H9 (cell line): Measurements from ENCODE around the gene ELP6. TPM values are rescaled to one million over a fixed set of nuclear protein-coding genes. Genes with fewer than 3 reads are reported as not detected.

Source experiments
- DNase-seq: peaks from one replicate; pipeline ENCODE4 v3.0.0-alpha.2; 2017
- H2AFZ ChIP-seq: one replicate; pipeline ENCODE4 v1.6.1; 2013; ENCODE audit warnings: mild to moderate bottlenecking, low read length, control low read depth, moderate library complexity
- H2AK5ac ChIP-seq: 2 replicates; pipeline ENCODE4 v1.6.1; 2013; ENCODE audit warnings: low read length, control low read depth, mixed read lengths; ENCODE audit not compliant: insufficient read length
- H2BK120ac ChIP-seq: one replicate; pipeline ENCODE4 v1.6.1; 2013; ENCODE audit warnings: low read depth, mild to moderate bottlenecking, low read length, control low read depth, inconsistent platforms; ENCODE audit not compliant: poor library complexity, severe bottlenecking
- H2BK12ac ChIP-seq: 2 replicates; pipeline ENCODE4 v1.6.1; 2013; ENCODE audit warnings: low read length, control low read depth, mixed read lengths, low read depth; ENCODE audit not compliant: insufficient read length
- H2BK15ac ChIP-seq: 2 replicates; pipeline ENCODE4 v1.6.1; 2013; ENCODE audit warnings: low read depth, low read length, control low read depth
- H2BK20ac ChIP-seq: one replicate; pipeline ENCODE4 v1.6.1; 2013; ENCODE audit warnings: low read depth, mild to moderate bottlenecking, low read length, control low read depth, inconsistent platforms; ENCODE audit not compliant: poor library complexity, severe bottlenecking
- H2BK5ac ChIP-seq: 2 replicates; pipeline ENCODE4 v1.6.1; 2013; ENCODE audit warnings: low read length, control low read depth, mixed read lengths; ENCODE audit not compliant: insufficient read length
- H3K14ac ChIP-seq: 2 replicates; pipeline ENCODE4 v1.6.1; 2013; ENCODE audit warnings: low read length, control low read depth; ENCODE audit not compliant: insufficient read depth
- H3K18ac ChIP-seq: 2 replicates; pipeline ENCODE4 v1.6.1; 2013; ENCODE audit warnings: low read depth, mild to moderate bottlenecking, mixed read lengths, low read length, control low read depth; ENCODE audit not compliant: insufficient read length
- H3K23ac ChIP-seq: 2 replicates; pipeline ENCODE4 v1.6.1; 2013; ENCODE audit warnings: low read length, control low read depth, mixed read lengths, low read depth; ENCODE audit not compliant: insufficient read length
- H3K23me2 ChIP-seq: 2 replicates; pipeline ENCODE4 v1.6.1; 2013; ENCODE audit warnings: low read depth, mild to moderate bottlenecking, mixed read lengths, low read length, control low read depth; ENCODE audit not compliant: insufficient read length, poor library complexity, severe bottlenecking
- H3K27ac ChIP-seq: 2 replicates; pipeline ENCODE4 v1.5.1; 2013; ENCODE audit warnings: low read length, control low read depth, mixed read lengths, low read depth; ENCODE audit not compliant: insufficient read length
- H3K27me3 ChIP-seq: 2 replicates; pipeline ENCODE4 v1.6.1; 2013; ENCODE audit warnings: low read length, control low read depth, inconsistent platforms; ENCODE audit not compliant: insufficient read depth
- H3K4ac ChIP-seq: 2 replicates; pipeline ENCODE4 v1.6.1; 2013; ENCODE audit warnings: low read depth, mild to moderate bottlenecking, control low read depth, inconsistent platforms, low read length, moderate library complexity
- H3K4me1 ChIP-seq: 2 replicates; pipeline ENCODE4 v1.6.1; 2013; ENCODE audit warnings: low read length, control low read depth, inconsistent platforms; ENCODE audit not compliant: insufficient read depth
- H3K4me2 ChIP-seq: 2 replicates; pipeline ENCODE4 v1.6.1; 2013; ENCODE audit warnings: low read length, control low read depth, mixed read lengths; ENCODE audit not compliant: insufficient read length, insufficient read depth
- H3K56ac ChIP-seq: 2 replicates; pipeline ENCODE4 v1.6.1; 2013; ENCODE audit warnings: low read depth, mild to moderate bottlenecking, mixed read lengths, low read length, control low read depth; ENCODE audit not compliant: insufficient read length
- H3K79me1 ChIP-seq: 2 replicates; pipeline ENCODE4 v1.6.1; 2013; ENCODE audit warnings: low read depth, mild to moderate bottlenecking, moderate library complexity, low read length, control low read depth, inconsistent platforms; ENCODE audit not compliant: insufficient read depth, poor library complexity, severe bottlenecking
- H3K79me2 ChIP-seq: 2 replicates; pipeline ENCODE4 v1.6.1; 2013; ENCODE audit warnings: low read length, control low read depth, inconsistent platforms; ENCODE audit not compliant: insufficient read depth
- H3K9ac ChIP-seq: 2 replicates; pipeline ENCODE4 v1.6.1; 2013; ENCODE audit warnings: low read length, control low read depth, mixed read lengths; ENCODE audit not compliant: insufficient read length; ENCODE audit errors: extremely low read depth
- H3K9me3 ChIP-seq: one replicate; pipeline ENCODE4 v1.6.1; 2013; ENCODE audit warnings: low read depth, low read length, inconsistent platforms; ENCODE audit not compliant: control insufficient read depth
- H3T11ph ChIP-seq: one replicate; pipeline ENCODE4 v1.6.1; 2013; ENCODE audit warnings: mild to moderate bottlenecking, low read length, control low read depth, inconsistent platforms
- H4K20me1 ChIP-seq: one replicate; pipeline ENCODE4 v1.6.1; 2013; ENCODE audit not compliant: control insufficient read depth, insufficient read length, insufficient read depth
- H4K5ac ChIP-seq: 2 replicates; pipeline ENCODE4 v1.6.1; 2013; ENCODE audit warnings: low read depth, mild to moderate bottlenecking, mixed read lengths, low read length, control low read depth; ENCODE audit not compliant: insufficient read length
- H4K8ac ChIP-seq: replicated peaks from 2 replicates; pipeline ENCODE4 v1.6.1; 2013; ENCODE audit warnings: low read length, control low read depth, mixed read lengths, low read depth; ENCODE audit not compliant: insufficient read length
- H4K91ac ChIP-seq: 2 replicates; pipeline ENCODE4 v1.6.1; 2013; ENCODE audit warnings: low read depth, mild to moderate bottlenecking, moderate library complexity, mixed read lengths, low read length, control low read depth; ENCODE audit not compliant: insufficient read length
- H3K27ac Mint-ChIP-seq, 3 experiments: 2 replicates in 2 of 3; 3 replicates in 1 of 3; pipeline ENCODE4 v1.8.0; 2020 to 2021; ENCODE audit warnings: mixed read lengths in 3 of 3, mild to moderate bottlenecking in 1 of 3, moderate library complexity in 1 of 3
- H3K27me3 Mint-ChIP-seq: 2 replicates; pipeline ENCODE4 v1.8.0; 2021; ENCODE audit warnings: low read depth, mild to moderate bottlenecking, moderate library complexity, mixed read lengths
- H3K36me3 Mint-ChIP-seq, 3 experiments: 2 replicates in 2 of 3; 3 replicates in 1 of 3; pipeline ENCODE4 v1.8.0; 2020 to 2021; ENCODE audit warnings: low read depth in 3 of 3, mixed read lengths in 3 of 3; ENCODE audit not compliant: insufficient read depth in 1 of 3
- H3K4me1 Mint-ChIP-seq, 2 experiments: 2 replicates each; pipeline ENCODE4 v1.8.0; 2020; ENCODE audit warnings: mixed read lengths in 2 of 2
- H3K4me3 Mint-ChIP-seq, 2 experiments: 2 replicates in 1 of 2; 3 replicates in 1 of 2; pipeline ENCODE4 v1.8.0; 2020 to 2021; ENCODE audit warnings: mild to moderate bottlenecking in 2 of 2, mixed read lengths in 2 of 2, moderate library complexity in 1 of 2
- H3K9me3 Mint-ChIP-seq, 2 experiments: 2 replicates in 1 of 2; 3 replicates in 1 of 2; pipeline ENCODE4 v1.8.0; 2020; ENCODE audit warnings: mild to moderate bottlenecking in 2 of 2, mixed read lengths in 2 of 2, moderate library complexity in 1 of 2
- CTCF ChIP-seq: fragments of 200-600 bp; sonication (generic); conservative IDR thresholded peaks from 3 replicates; pipeline ENCODE4 v1.8.0; 2021; ENCODE audit warnings: antibody characterized with exemption, mild to moderate bottlenecking
- WGBS: extraction: QIAGEN DNeasy Blood & Tissue Kit; methylation state at CpG from one replicate; pipeline ENCODE4 v1.1.7; 2013; ENCODE audit warnings: missing lambda C conversion rate, low lambda C conversion rate, mixed read lengths; ENCODE audit not compliant: insufficient read length; ENCODE audit errors: extremely low coverage; 5-methylcytosine and 5-hydroxymethylcytosine counted together
- total RNA-seq: library from RNA; stranded (reverse); gene quantifications from 2 replicates; pipeline ENCODE4 v1.2.1, GENCODE V29; 2021

ELP6 gene
- total RNA-seq, 1 experiment from 2014 or later = 53.9 TPM

GRCh38 chr3:47491777-47492176 lies 21.7 kb downstream of the ELP6 start:
- Mint-ChIP-seq H3K9me3 (no peaks in the 10 kb centered on the region), H3K4me1 (peaks cover 0 to 3% of the 10 kb centered on the region in 2 experiments; a peak in 1 of 4 replicates), H3K36me3 (peaks cover 13 to 38% (median 33%) of the 10 kb centered on the region in 3 experiments; a peak in 6 of 7 replicates), H3K27me3 (no peaks in the 10 kb centered on the region), H3K27ac (peak overlapping the region in 1 of 3 experiments; percentile 40; a peak in 1 of 7 replicates), H3K4me3 (no peak overlapping the region)
- H3K79me1 ChIP-seq = no peaks in the 10 kb centered on the region
- no peak overlapping the region for H2AK5ac ChIP-seq
- no peak overlapping the region for H2BK20ac ChIP-seq
- no peak overlapping the region for H2BK12ac ChIP-seq
- no peak overlapping the region for H3K56ac ChIP-seq
- H2AFZ ChIP-seq = no peak overlapping the region
- H3K79me2 ChIP-seq = no peaks in the 10 kb centered on the region
- H4K8ac ChIP-seq = no peak overlapping the region
- no peaks in the 10 kb centered on the region for H4K20me1 ChIP-seq
- H3K18ac ChIP-seq = no peak overlapping the region
- no peak overlapping the region for H3K23ac ChIP-seq
- H3K9ac ChIP-seq = no peak overlapping the region
- H3K4me1 ChIP-seq = no peaks in the 10 kb centered on the region
- no peaks in the 10 kb centered on the region for H3K23me2 ChIP-seq
- H4K91ac ChIP-seq = no peak overlapping the region
- no CpG with 5 or more reads among the region's 12 CpGs for WGBS
- no peak overlapping the region for H3K4me2 ChIP-seq
- no peak for TF ChIP-seq CTCF
- DNase-seq = no peak
- H3K14ac ChIP-seq = no peak overlapping the region
- no peak overlapping the region for H2BK5ac ChIP-seq
- H3K4ac ChIP-seq = no peak overlapping the region
- H3K9me3 ChIP-seq = no peaks in the 10 kb centered on the region
- no peak overlapping the region for H4K5ac ChIP-seq
- no peak overlapping the region for H2BK120ac ChIP-seq
- H3K27me3 ChIP-seq = no peaks in the 10 kb centered on the region
- H3T11ph ChIP-seq = no peak overlapping the region
- H3K27ac ChIP-seq = no peak overlapping the region
- H2BK15ac ChIP-seq = no peak overlapping the region
